GM12878 (cell line): Measurements from ENCODE around the gene AQP3. TPM values are rescaled to one million over a fixed set of nuclear protein-coding genes. Genes with fewer than 3 reads are reported as not detected.

Experiments
- ATAC-seq: fragments of 200-7000 bp; cut with Tn5 transposase; 3 replicates; pipeline ENCODE4 v1.9.1; 2020; ENCODE audit warnings: mild to moderate bottlenecking, moderate library complexity
- BruUV-seq: library from RNA; stranded (reverse); fragments of 400-500 nt; replicated peaks from 2 replicates; lab custom pipeline; 2021; lab: Mats Ljungman, UMichigan
- CTCF ChIA-PET: fragments of 300-600 bp; sonication (Branson Sonifier 250); formaldehyde crosslinking; extraction: SDS; loops from one replicate; lab custom pipeline; 2021; ENCODE audit warnings: inconsistent platforms; lab: Yijun Ruan, JAX
- POLR2A ChIA-PET: fragments of 350-600 bp; formaldehyde crosslinking; extraction: SDS; loops from one replicate; lab custom pipeline; 2021; ENCODE audit warnings: inconsistent platforms; lab: Charles Lee
- RAD21 ChIA-PET: fragments of 300-600 bp; sonication (Branson Sonifier 250); formaldehyde crosslinking; loops from one replicate; lab custom pipeline; 2023; ENCODE audit warnings: antibody characterized with exemption; ENCODE audit not compliant: unreplicated experiment; lab: Charles Lee
- SMC1A ChIA-PET: fragments of 300-600 bp; sonication (Branson Sonifier 250); formaldehyde crosslinking; loops from one replicate; lab custom pipeline; 2023; ENCODE audit not compliant: unreplicated experiment, uncharacterized antibody; lab: Charles Lee
- DNase-seq: peaks from one replicate; pipeline ENCODE4 v3.0.0-alpha.2; 2011; ENCODE audit warnings: low read depth, low spot score
- FAIRE-seq: peaks from 3 replicates; lab custom pipeline; 2011; peaks lifted over from hg19 to GRCh38; lab: Jason Lieb, UNC
- H2AFZ ChIP-seq: 2 replicates; pipeline ENCODE4 v1.6.0; 2011; ENCODE audit warnings: low read depth, low read length, control low read depth; ENCODE audit not compliant: control insufficient read depth
- H3K27ac ChIP-seq: 2 replicates; pipeline ENCODE4 v1.5.1; 2011; ENCODE audit warnings: control low read depth; ENCODE audit not compliant: control insufficient read depth, insufficient read depth
- H3K27me3 ChIP-seq, 2 experiments: replicated peaks in 1 of 2; 2 replicates each; pipeline versions ENCODE4 v1.6.0 to v1.6.1; 2011; ENCODE audit warnings: low read length in 1 of 2; ENCODE audit not compliant: control insufficient read depth in 2 of 2, insufficient read depth in 2 of 2
- H3K36me3 ChIP-seq, 2 experiments: 2 replicates each; pipeline ENCODE4 v1.5.1; 2011; ENCODE audit warnings: low read length in 1 of 2; ENCODE audit not compliant: control insufficient read depth in 2 of 2, insufficient read depth in 2 of 2
- H3K4me1 ChIP-seq: 2 replicates; pipeline ENCODE4 v1.6.1; 2011; ENCODE audit warnings: mild to moderate bottlenecking, low read length, moderate library complexity, mixed read lengths; ENCODE audit not compliant: control insufficient read depth, insufficient read depth
- H3K4me2 ChIP-seq: 2 replicates; pipeline ENCODE4 v1.6.0; 2011; ENCODE audit warnings: control low read depth; ENCODE audit not compliant: control insufficient read depth, insufficient read depth
- H3K4me3 ChIP-seq: fragments of 200-600 bp; sonication (generic); 2 replicates; pipeline ENCODE4 v1.5.1; 2016
- H3K79me2 ChIP-seq: 2 replicates; pipeline ENCODE4 v1.6.0; 2011; ENCODE audit warnings: low read length; ENCODE audit not compliant: control insufficient read depth, insufficient read depth
- H3K9ac ChIP-seq: 2 replicates; pipeline ENCODE4 v1.8.0; 2011; ENCODE audit warnings: low read length, control low read depth, mixed read lengths; ENCODE audit not compliant: control insufficient read depth, insufficient read depth
- H3K9me3 ChIP-seq: replicated peaks from 3 replicates; pipeline ENCODE4 v1.5.1; 2011; ENCODE audit warnings: mild to moderate bottlenecking, low read length; ENCODE audit not compliant: control insufficient read depth, insufficient read depth
- H4K20me1 ChIP-seq: 2 replicates; pipeline ENCODE4 v1.6.0; 2011; ENCODE audit not compliant: control insufficient read depth, insufficient read depth
- ASH2L ChIP-seq: fragments of 300-600, 200-600 bp; sonication (generic); IDR thresholded peaks from 2 replicates; pipeline ENCODE4 v1.6.1; 2017; ENCODE audit warnings: low read depth, mild to moderate bottlenecking, borderline replicate concordance
- ATF7 ChIP-seq: fragments of 450-650 bp; IDR thresholded peaks from 2 replicates; pipeline ENCODE4 v1.6.1; 2016; ENCODE audit warnings: low read depth, mild to moderate bottlenecking
- BCLAF1 ChIP-seq: fragments of 450-650 bp; IDR thresholded peaks from 2 replicates; pipeline ENCODE4 v1.6.1; 2017; ENCODE audit warnings: antibody characterized with exemption, mild to moderate bottlenecking, moderate library complexity
- CREM ChIP-seq: IDR thresholded peaks from 2 replicates; pipeline ENCODE4 v1.6.1; 2014; ENCODE audit warnings: antibody characterized with exemption, low read depth
- E2F4 ChIP-seq: IDR thresholded peaks from 2 replicates; pipeline ENCODE4 v1.6.1; 2012; ENCODE audit warnings: low read depth, low read length, improper control_type of control experiment
- GATAD2B ChIP-seq: fragments of 450-650 bp; conservative IDR thresholded peaks from 2 replicates; pipeline ENCODE4 v1.6.1; 2017; ENCODE audit warnings: low read depth, mild to moderate bottlenecking, moderate library complexity
- NKRF ChIP-seq: fragments of 450-650 bp; conservative IDR thresholded peaks from 2 replicates; pipeline ENCODE4 v1.6.1; 2017; ENCODE audit warnings: mild to moderate bottlenecking, moderate library complexity
- RAD51 ChIP-seq: fragments of 450-650 bp; IDR thresholded peaks from 2 replicates; pipeline ENCODE4 v1.6.1; 2016; ENCODE audit warnings: moderate library complexity, mild to moderate bottlenecking, inconsistent platforms
- RBBP5 ChIP-seq: fragments of 200-600 bp; sonication (generic); conservative IDR thresholded peaks from 2 replicates; pipeline ENCODE4 v1.6.1; 2016
- TAF1 ChIP-seq: IDR thresholded peaks from 2 replicates; pipeline ENCODE4 v1.6.1; 2011; ENCODE audit warnings: mild to moderate bottlenecking, low read depth, low read length, borderline replicate concordance
- WGBS: methylation state at CpG from one replicate; pipeline ENCODE4 v1.1.6; 2016; ENCODE audit warnings: low lambda C conversion rate; ENCODE audit not compliant: insufficient replicate concordance, insufficient coverage; ENCODE audit errors: missing lambda C conversion rate; 5-methylcytosine and 5-hydroxymethylcytosine counted together
- in situ Hi-C: fragments of 300-500 bp; cut with MboI; formaldehyde crosslinking; loops from 9 replicates; pipeline ENCODE4 v1.14.3; 2018; ENCODE audit warnings: mixed read lengths
- intact Hi-C: fragments of 100-400 bp; cut with micrococcal nuclease; formaldehyde crosslinking; loops from one replicate; pipeline ENCODE4 v1.14.2; 2022; ENCODE audit not compliant: unreplicated experiment
- polyA plus RNA-seq, 11 experiments: library from polyadenylated mRNA; depleted of rRNA in 4 of 11; unstranded in 6 of 11; stranded (reverse) in 5 of 11; fragments of >200 nt; fragmentation: Nextera tagmentation in 4 of 11; fragmentation: Illumina TruSeq in 1 of 11; extraction: Ambion mirVana in 4 of 11; extraction: Trizol in 1 of 11; gene quantifications; 1 replicate in 1 of 11; 2 replicates in 10 of 11; pipeline versions ENCODE4 v1.2.1 to v1.2.3, GENCODE V29; 2011 to 2016; ENCODE audit warnings: inconsistent platforms in 2 of 11, missing spikeins in 2 of 11, low read depth in 1 of 11
- total RNA-seq, 4 experiments: library from RNA; depleted of rRNA in 3 of 4; stranded (reverse); fragments of >200 nt in 3 of 4; fragmentation: Illumina TruSeq in 1 of 4; extraction: Trizol in 1 of 4; gene quantifications; 2 replicates each; pipeline versions ENCODE4 v1.2.1 to v1.2.3, GENCODE V29; 2013 to 2021

AQP3 gene
- total and polyA plus RNA-seq, 10 of the 15 experiments (the other 5 are each of a cell fraction or from before 2014, with no cell fraction given): 0.60 to 11.8 (median 4.5) TPM

- Histone ChIP-seq H3K9ac (no peak overlapping the region), H3K36me3 (no peaks in the 10 kb centered on the region), H3K4me2 (no peak overlapping the region), H3K27ac (no peak overlapping the region), H2AFZ (no peak overlapping the region), H4K20me1 (no peaks in the 10 kb centered on the region), H3K4me3 (no peak overlapping the region), H3K79me2 (no peaks in the 10 kb centered on the region), H3K27me3 (peaks cover 5 to 6% of the 10 kb centered on the region in 2 experiments), H3K9me3 (no peaks in the 10 kb centered on the region), H3K4me1 (no peaks in the 10 kb centered on the region; the same call in 1 of the 2 replicates)
- no TSS peak for BruUV-seq
- DNase-seq (no peak), FAIRE-seq (no peak), ATAC-seq (no peak)
- no peak for TF ChIP-seq E2F4
- TF ChIP-seq NKRF: no peak
- no peak for TF ChIP-seq CREM
- TF ChIP-seq BCLAF1: no peak
- no peak for TF ChIP-seq RBBP5
- no peak for TF ChIP-seq RAD51
- no peak for TF ChIP-seq GATAD2B
- no peak for TF ChIP-seq ASH2L
- no peak for TF ChIP-seq TAF1
- TF ChIP-seq ATF7: no peak
- in situ Hi-C loops (no loop called here), intact Hi-C loops (no loop called here)
- POLR2A ChIA-PET: no interaction called here
- RAD21 ChIA-PET: interaction anchor here (0.6 to 1.5 kb wide), 2 partner anchors 8 to 16 kb away, joined by 3 to 4 read pairs; no protein-coding TSS in a partner anchor
- SMC1A ChIA-PET: interaction anchor here (0.9 kb wide), 1 partner anchor 32 kb away, joined by 3 read pairs; no protein-coding TSS in a partner anchor
- WGBS: 0% methylated on average over 1 of the region's 2 CpGs
- CTCF ChIA-PET: interaction anchor here (1.3 kb wide), 1 partner anchor 16 kb away, joined by 6 read pairs; no protein-coding TSS in a partner anchor
These were observed 10.2 kb downstream of the AQP3 start for GRCh38 chr9:33437205-33437604.
